Measurements from ENCODE around the gene AHCYL2. TPM values are rescaled to one million over a fixed set of nuclear protein-coding genes. Genes with fewer than 3 reads are reported as not detected.

The AHCYL2 gene
- total RNA-seq, 2 experiments from 2014 or later, result 5.0 to 8.7 TPM

- no peaks in the 10 kb centered on the region for H3K9me2 ChIP-seq (ENCODE audit: insufficient read depth, low read length)
- H2AFZ ChIP-seq (ENCODE audit: low read length), result no peak overlapping the region
- H3K9me3 ChIP-seq (ENCODE audit: low read length), result no peaks in the 10 kb centered on the region
- H3K79me2 ChIP-seq (ENCODE audit: insufficient read depth, low read depth, low read length), result no peaks in the 10 kb centered on the region
- ChIA-PET CTCF (ENCODE audit: unreplicated experiment) (no interaction called here), POLR2A (interaction anchor here (0.9 kb wide), 1 partner anchor 207 kb away, joined by 3 read pairs; no protein-coding TSS in a partner anchor)
- no peaks in the 10 kb centered on the region for H3K4me1 ChIP-seq (ENCODE audit: insufficient read depth, low read length, poor library complexity, severe bottlenecking)
- TF ChIP-seq EZH2phosphoT487 (IDR thresholded peaks at IDR 0.05; ENCODE audit: borderline replicate concordance, low read depth, low read length), result no peak
- TF ChIP-seq, protein P1, sequence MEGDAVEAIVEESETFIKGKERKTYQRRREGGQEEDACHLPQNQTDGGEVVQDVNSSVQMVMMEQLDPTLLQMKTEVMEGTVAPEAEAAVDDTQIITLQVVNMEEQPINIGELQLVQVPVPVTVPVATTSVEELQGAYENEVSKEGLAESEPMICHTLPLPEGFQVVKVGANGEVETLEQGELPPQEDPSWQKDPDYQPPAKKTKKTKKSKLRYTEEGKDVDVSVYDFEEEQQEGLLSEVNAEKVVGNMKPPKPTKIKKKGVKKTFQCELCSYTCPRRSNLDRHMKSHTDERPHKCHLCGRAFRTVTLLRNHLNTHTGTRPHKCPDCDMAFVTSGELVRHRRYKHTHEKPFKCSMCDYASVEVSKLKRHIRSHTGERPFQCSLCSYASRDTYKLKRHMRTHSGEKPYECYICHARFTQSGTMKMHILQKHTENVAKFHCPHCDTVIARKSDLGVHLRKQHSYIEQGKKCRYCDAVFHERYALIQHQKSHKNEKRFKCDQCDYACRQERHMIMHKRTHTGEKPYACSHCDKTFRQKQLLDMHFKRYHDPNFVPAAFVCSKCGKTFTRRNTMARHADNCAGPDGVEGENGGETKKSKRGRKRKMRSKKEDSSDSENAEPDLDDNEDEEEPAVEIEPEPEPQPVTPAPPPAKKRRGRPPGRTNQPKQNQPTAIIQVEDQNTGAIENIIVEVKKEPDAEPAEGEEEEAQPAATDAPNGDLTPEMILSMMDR (conservative IDR thresholded peaks at IDR 0.05; ENCODE audit: low read length), result no peak
- no peak for DNase-seq (ENCODE audit: low spot score)
- H3K4me2 ChIP-seq (ENCODE audit: low read length), result no peak overlapping the region
- intact Hi-C loops (cut with micrococcal nuclease; ENCODE audit: unreplicated experiment), result no loop called here
- no peaks in the 10 kb centered on the region for H3K36me3 ChIP-seq (ENCODE audit: insufficient read depth, low read length)
- no peak overlapping the region for H3K27ac ChIP-seq (ENCODE audit: low read depth, low read length, poor library complexity, severe bottlenecking)
- no TSS peak for BruUV-seq (replicated peaks)
- H3K4me3 ChIP-seq (ENCODE audit: low read depth, low read length, poor library complexity, severe bottlenecking), result no peak overlapping the region
- H4K20me1 ChIP-seq (ENCODE audit: insufficient read depth, low read length), result no peaks in the 10 kb centered on the region
Observed at GRCh38 chr7:129197771-129198170, 27.1 kb upstream of the AHCYL2 start.

DNA sequence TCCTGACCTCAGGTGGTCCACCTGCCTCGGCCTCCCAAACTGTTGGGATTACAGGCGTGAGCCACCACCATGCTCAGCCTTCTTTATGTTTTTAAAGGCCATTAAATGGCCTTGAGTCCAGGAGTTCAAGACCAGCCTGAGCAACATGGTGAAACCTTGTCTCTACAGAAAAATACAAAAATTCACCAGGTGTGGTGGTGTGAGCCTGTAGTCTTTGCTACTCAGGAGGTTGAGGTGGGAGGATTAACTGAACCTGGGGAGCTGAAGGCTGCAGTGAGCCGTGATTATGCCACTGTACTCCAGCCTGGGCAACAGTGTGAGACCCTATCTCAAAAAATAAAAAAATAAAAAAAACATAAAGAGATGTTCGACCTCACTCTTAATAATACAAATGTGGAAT is 25.4 kb upstream of the AHCYL2 start:
- intact Hi-C loops (cut with micrococcal nuclease; ENCODE audit: unreplicated experiment), result no loop called here
- no peak for DNase-seq (ENCODE audit: low spot score)
- no TSS peak for BruUV-seq (replicated peaks)

More for the DNA sequence above, 25.4 kb upstream of the AHCYL2 start:
- Histone ChIP-seq H3K4me1 (ENCODE audit: insufficient read depth, low read length, poor library complexity, severe bottlenecking) (no peaks in the 10 kb centered on the region), H2AFZ (ENCODE audit: low read length) (no peak overlapping the region), H3K27ac (ENCODE audit: low read depth, low read length, poor library complexity, severe bottlenecking) (no peak overlapping the region), H3K4me3 (ENCODE audit: low read depth, low read length, poor library complexity, severe bottlenecking) (no peak overlapping the region), H4K20me1 (ENCODE audit: insufficient read depth, low read length) (no peaks in the 10 kb centered on the region), H3K79me2 (ENCODE audit: insufficient read depth, low read depth, low read length) (no peaks in the 10 kb centered on the region), H3K4me2 (ENCODE audit: low read length) (no peak overlapping the region), H3K9me3 (ENCODE audit: low read length) (no peaks in the 10 kb centered on the region), H3K9me2 (ENCODE audit: insufficient read depth, low read length) (no peaks in the 10 kb centered on the region), H3K36me3 (ENCODE audit: insufficient read depth, low read length) (no peaks in the 10 kb centered on the region)
- ChIA-PET POLR2A (interaction anchor here (0.5 kb wide), 1 partner anchor 111 kb away, joined by 3 read pairs; no protein-coding TSS in a partner anchor), CTCF (ENCODE audit: unreplicated experiment) (interaction anchor here (0.9 kb wide), 1 partner anchor 36 kb away, joined by 3 read pairs; no protein-coding TSS in a partner anchor)
- TF ChIP-seq, protein P1 (conservative IDR thresholded peaks at IDR 0.05; ENCODE audit: low read length), result no peak
- no peak for TF ChIP-seq EZH2phosphoT487 (IDR thresholded peaks at IDR 0.05; ENCODE audit: borderline replicate concordance, low read depth, low read length)

Measured in OCI-LY7 (cell line).